ENCODE results near the gene KCNAB1. TPM values are rescaled to one million over a fixed set of nuclear protein-coding genes. Genes with fewer than 3 reads are reported as not detected.

KCNAB1 gene
- total RNA-seq, 4 donors from 2014 or later, result 1.6 to 2.9 (median 2.3) TPM

- DNase-seq (ENCODE audit: low spot score in 2 of 2), result no peak
- TF ChIP-seq CTCF (IDR thresholded peaks at IDR 0.05), result no peak
- TF ChIP-seq POLR2A (IDR thresholded peaks at IDR 0.05), result no peak
- intact Hi-C loops (cut with DNase I; ENCODE audit: low total_unique reads), result no loop called here
- H3K4me3 ChIP-seq (ENCODE audit: low read depth, poor library complexity, severe bottlenecking), result no peak overlapping the region
- WGBS, 2 donors, result 97 to 98% methylated on average over 1 of the region's 1 CpG
Observed at GRCh38 chr3:156461889-156462288, 341.5 kb downstream of the KCNAB1 start.

- H3K4me3 ChIP-seq (ENCODE audit: low read depth, poor library complexity, severe bottlenecking), result no peak overlapping the region
- 76 to 78% methylated on average over 5 of the region's 5 CpGs for WGBS, 2 donors
- no peak for DNase-seq (ENCODE audit: low spot score in 2 of 2)
- intact Hi-C loops (cut with DNase I; ENCODE audit: low total_unique reads), result no loop called here
- TF ChIP-seq POLR2A (IDR thresholded peaks at IDR 0.05) (no peak), CTCF (IDR thresholded peaks at IDR 0.05) (no peak)
Observed at GRCh38 chr3:156463123-156463522, 342.7 kb downstream of the KCNAB1 start.

GRCh38 chr3:156465194-156465593 lies 344.8 kb downstream of the KCNAB1 start:
- intact Hi-C loops (cut with DNase I; ENCODE audit: low total_unique reads), result no loop called here
- no peak overlapping the region for H3K4me3 ChIP-seq (ENCODE audit: low read depth, poor library complexity, severe bottlenecking)
- no peak for TF ChIP-seq POLR2A (IDR thresholded peaks at IDR 0.05)
- no peak for TF ChIP-seq CTCF (IDR thresholded peaks at IDR 0.05)
- no peak for DNase-seq (ENCODE audit: low spot score in 2 of 2)
- WGBS, 2 donors, result 78 to 85% methylated on average over 3 of the region's 3 CpGs

- DNase-seq (ENCODE audit: low spot score in 2 of 2), result no peak
- intact Hi-C loops (cut with DNase I; ENCODE audit: low total_unique reads), result no loop called here
- no peak overlapping the region for H3K4me3 ChIP-seq (ENCODE audit: low read depth, poor library complexity, severe bottlenecking)
- TF ChIP-seq CTCF (IDR thresholded peaks at IDR 0.05) (no peak), POLR2A (IDR thresholded peaks at IDR 0.05) (no peak)
Observed at GRCh38 chr3:156469456-156469855, 349.1 kb downstream of the KCNAB1 start.

- 65 to 80% methylated on average over 3 of the region's 3 CpGs for whole genome bisulfite sequencing, 2 donors
- H3K4me3 ChIP-seq (ENCODE audit: low read depth, poor library complexity, severe bottlenecking), result no peak overlapping the region
- TF ChIP-seq POLR2A (IDR thresholded peaks at IDR 0.05) (no peak), CTCF (IDR thresholded peaks at IDR 0.05) (no peak)
- intact Hi-C loops (cut with DNase I; ENCODE audit: low total_unique reads), result no loop called here
- no peak for DNase-seq (ENCODE audit: low spot score in 2 of 2)
Observed at GRCh38 chr3:156471431-156471830, 351.1 kb downstream of the KCNAB1 start.

- 88 to 89% methylated on average over 4 of the region's 4 CpGs for WGBS, 2 donors
- DNase-seq (ENCODE audit: low spot score in 2 of 2), result no peak
- TF ChIP-seq POLR2A (IDR thresholded peaks at IDR 0.05) (no peak), CTCF (IDR thresholded peaks at IDR 0.05) (no peak)
- no peak overlapping the region for H3K4me3 ChIP-seq (ENCODE audit: low read depth, poor library complexity, severe bottlenecking)
- intact Hi-C loops (cut with DNase I; ENCODE audit: low total_unique reads), result no loop called here
Observed at GRCh38 chr3:156472150-156472549, 351.8 kb downstream of the KCNAB1 start.

Measured in lower leg skin (tissue), 4 donors.